H7 (cell line): ENCODE data around the gene CD7. TPM values are rescaled to one million over a fixed set of nuclear protein-coding genes. Genes with fewer than 3 reads are reported as not detected.
"Not testable (repeated sequence)": the region's sequence is repeated elsewhere in the genome, so short reads cannot be mapped to it uniquely, and the experiment has no call there.

Source experiments
- DNase-seq: peaks from one replicate; pipeline ENCODE4 v3.0.0; 2012
- H3K27me3 ChIP-seq: 2 replicates; pipeline ENCODE4 v1.6.0; 2011; ENCODE audit warnings: mild to moderate bottlenecking, low read length; ENCODE audit not compliant: control insufficient read depth, insufficient read depth
- H3K36me3 ChIP-seq: replicated peaks from 2 replicates; pipeline ENCODE4 v1.5.1; 2011; ENCODE audit warnings: low read length; ENCODE audit not compliant: control insufficient read depth, insufficient read depth
- H3K4me3 ChIP-seq: 2 replicates; pipeline ENCODE4 v1.5.1; 2011; ENCODE audit warnings: low read depth, mild to moderate bottlenecking, control low read depth, low read length, moderate library complexity; ENCODE audit not compliant: insufficient read depth
- total RNA-seq: library from RNA; depleted of rRNA; stranded (reverse); fragments of >200 nt; shearing (Covaris generic); gene quantifications from 2 replicates; pipeline ENCODE4 v1.2.3, GENCODE V29; 2014; rRNA removed

CD7 gene
- total RNA-seq, result 0.38 and 1.7 TPM in 2 replicates

DNA sequence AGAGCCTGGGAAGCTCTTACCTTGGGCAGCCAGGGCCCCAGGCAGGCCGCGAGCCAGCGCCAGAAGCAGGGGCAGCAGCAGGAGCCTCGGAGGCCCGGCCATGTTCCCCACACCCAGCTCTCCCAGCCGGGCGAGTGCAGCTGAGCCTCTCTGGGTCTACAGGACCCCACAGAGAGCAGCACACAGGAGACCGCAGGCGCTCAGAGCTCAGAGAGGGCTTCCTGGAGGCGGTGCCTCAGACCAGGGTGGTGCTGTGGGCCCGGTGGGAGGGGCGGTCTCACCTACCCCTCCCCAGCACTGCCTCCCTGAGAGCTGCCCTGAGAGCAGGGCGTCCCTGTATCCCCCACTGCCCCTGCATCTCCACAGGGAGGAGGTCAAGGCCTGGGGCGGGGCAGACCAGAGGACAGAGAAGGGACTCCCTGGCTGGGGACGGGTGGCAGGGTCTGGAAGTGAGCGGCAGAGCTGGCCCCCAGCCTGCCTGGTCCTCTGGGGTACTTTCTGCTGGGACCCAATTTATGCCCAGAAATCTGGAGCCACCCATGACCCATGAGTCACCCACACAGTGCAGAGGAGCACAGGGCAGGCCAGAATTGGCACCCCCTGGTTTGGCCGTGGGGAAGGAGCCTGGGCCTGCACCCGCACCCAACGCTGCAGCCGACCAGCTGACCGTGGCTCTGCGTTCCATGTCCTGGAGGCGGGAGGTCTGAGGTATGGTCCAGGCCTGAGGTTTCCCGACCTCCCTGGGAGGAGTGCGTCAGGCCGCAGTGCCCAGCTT is at the start of gene CD7:
CD7 (minus strand) TSS at position 215 of the 775 bp plus-strand sequence; CDS start at position 102, 113 bp downstream.
- Histone ChIP-seq H3K27me3 (no peaks in the 10 kb centered on the region), H3K4me3 (no peak within 1 kb of the TSS), H3K36me3 (no peaks in the 10 kb centered on the region)
- DNase-seq, result no peak

DNA sequence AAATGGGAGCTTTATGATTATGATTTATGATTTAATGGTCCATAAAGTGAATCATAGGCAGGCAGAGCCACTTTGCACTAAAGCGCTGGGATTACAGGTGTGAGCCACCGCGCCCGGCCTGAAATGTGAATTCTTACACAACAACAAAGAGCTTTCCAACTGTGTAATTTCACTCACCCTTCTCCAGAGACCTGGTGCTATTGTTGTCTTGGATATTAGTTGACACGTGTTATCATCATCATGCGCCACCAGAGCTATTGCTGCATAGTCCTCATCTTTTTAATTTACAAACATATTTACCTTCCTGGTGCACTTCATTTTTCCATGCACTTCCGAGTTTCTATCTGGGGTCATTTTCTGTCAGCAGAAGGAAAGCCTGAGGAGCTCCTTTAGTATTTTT is 49.3 kb upstream of the CD7 start:
- no peaks in the 10 kb centered on the region for H3K36me3 ChIP-seq
- no peak for DNase-seq
- no peak overlapping the region for H3K4me3 ChIP-seq
- peaks cover 13% of the 10 kb centered on the region for H3K27me3 ChIP-seq

DNA sequence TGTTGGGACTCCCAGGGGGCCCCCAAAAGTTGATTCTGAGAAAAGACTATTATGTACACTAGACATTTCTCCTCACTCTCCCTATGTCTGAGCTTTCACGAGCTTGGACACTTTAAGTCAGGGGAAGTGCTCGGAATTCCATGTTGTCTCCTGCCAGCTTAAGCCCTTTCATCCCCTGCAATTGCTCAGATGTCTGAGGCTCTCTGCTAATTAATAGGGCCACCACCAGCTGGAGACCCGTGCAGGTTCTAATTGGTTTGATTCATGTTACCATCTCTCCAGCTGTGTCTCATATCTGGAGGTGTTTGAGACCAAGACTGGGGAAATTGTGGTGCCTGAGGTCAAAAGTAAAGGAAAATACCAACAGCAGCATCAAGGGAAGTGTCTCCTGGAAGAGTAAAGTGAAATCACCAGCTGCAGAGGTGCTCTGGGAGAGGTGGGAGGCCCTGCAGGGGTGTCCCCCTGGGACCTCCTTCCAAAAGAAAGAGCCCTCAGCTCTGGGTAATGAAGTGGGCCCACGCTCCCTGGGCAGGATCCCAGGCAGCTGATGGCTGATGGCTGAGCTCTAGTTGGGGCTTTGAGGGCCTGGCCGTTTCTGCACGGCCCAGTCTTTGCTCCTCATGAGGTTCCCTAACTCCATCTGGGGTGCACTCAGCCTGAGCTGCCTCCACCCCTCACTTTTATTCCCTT is 48.3 kb upstream of the CD7 start:
- no peaks in the 10 kb centered on the region for H3K36me3 ChIP-seq
- no peak overlapping the region for H3K4me3 ChIP-seq
- DNase-seq, result no peak
- H3K27me3 ChIP-seq, result peaks cover 5% of the 10 kb centered on the region

DNA sequence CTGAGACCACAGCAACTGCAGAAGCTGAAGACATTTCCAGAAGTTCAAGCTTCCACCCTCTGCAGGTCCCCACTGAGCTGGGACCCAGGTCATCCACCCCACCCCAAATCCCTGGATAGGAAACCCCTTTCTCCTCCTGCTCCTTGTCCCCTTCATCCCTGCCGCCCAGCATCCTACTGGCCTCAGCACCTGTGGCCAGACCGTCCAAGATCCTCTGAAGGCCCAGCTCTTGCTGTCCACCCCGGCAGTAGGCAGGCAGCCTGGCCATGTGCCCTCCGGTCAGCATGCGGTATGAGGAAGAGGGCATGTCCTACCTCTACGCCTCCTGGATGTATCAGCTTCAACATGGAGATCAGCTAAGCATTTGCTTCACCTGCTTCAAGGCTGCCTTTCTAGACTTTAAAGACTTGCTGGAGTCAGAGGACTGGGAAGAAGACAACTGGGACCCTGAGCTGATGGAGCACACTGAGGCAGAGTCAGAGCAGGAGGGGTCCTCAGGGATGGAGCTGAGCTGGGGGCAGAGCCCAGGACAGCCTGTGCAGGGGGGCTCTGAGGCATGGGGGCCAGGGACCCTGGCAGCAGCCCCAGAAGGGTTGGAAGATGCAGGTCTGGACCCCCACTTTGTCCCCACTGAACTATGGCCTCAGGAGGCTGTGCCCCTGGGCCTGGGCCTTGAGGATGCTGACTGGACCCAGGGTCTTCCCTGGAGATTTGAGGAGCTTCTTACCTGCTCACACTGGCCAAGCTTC is 44.7 kb upstream of the CD7 start:
- no peak overlapping the region for H3K4me3 ChIP-seq
- DNase-seq, result no peak
- H3K27me3 ChIP-seq, result no peaks in the 10 kb centered on the region; the same call in 1 of the 2 replicates
- no peaks in the 10 kb centered on the region for H3K36me3 ChIP-seq

DNA sequence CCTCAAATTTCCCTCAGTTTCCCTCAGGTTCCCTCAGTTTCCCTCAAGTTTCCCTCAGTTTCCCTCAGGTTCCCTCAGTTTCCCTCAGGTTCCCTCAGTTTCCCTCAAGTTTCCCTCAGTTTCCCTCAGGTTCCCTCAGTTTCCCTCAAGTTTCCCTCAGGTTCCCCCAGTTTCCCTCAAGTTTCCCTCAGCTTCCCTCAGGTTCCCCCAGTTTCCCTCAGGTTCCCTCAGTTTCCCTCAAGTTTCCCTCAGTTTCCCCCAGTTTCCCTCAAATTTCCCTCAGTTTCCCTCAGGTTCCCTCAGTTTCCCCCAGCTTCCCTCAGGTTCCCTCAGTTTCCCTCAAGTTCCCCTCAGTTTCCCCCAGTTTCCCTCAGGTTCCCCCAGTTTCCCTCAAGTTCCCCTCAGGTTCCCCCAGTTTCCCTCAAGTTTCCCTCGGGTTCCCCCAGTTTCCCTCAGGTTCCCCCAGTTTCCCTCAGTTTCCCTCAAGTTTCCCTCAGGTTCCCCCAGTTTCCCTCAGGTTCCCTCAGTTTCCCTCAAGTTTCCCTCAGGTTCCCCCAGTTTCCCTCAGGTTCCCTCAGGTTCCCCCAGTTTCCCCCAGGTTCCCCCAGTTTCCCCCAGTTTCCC is 42.2 kb upstream of the CD7 start:
- not testable (repeated sequence) for H3K27me3 ChIP-seq, H3K4me3 ChIP-seq, DNase-seq, H3K36me3 ChIP-seq

DNA sequence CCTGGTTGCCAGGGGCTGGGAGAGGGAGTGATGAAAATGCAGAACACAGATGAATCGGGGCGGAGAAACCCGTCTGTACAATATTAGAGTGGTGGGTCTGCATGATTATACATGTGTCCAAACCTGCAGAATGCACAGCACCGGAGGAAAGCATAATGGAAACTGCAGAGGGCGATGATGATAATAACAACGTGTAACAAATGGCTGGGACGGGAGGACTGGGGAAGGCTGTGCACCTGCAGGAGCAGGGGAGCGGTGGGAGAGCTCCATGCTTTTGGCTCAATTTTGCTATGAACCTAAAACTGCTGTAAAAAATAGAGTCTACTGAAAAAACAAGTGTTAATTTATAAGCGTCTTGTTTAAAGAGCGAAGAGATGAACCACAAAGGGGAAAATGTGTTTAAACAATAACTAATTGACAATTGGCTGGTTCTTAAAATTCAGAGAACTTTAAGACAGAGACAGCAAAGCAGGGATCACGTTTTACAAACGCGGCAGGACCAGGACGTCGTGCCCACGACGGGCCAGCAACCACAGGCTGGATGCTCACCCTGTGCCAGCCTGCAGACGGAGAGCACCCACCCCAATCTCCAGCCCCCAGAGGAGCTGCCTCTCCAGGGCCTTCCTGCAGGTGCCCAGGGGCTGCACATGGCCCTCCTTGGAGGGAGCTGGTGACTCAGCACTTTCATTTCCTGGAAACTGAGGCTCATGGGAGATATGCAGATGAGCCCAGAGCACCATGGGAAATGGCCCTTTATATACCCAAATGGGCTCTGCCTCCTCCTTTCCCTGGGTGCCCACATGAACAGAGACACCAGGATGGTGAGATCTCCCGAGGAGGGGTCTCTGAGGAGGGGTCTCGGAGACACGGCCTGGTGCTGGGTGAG is 41.3 kb upstream of the CD7 start, which contains the start of gene TEX19:
TEX19 (plus strand) TSS at position 783 of the 886 bp plus-strand sequence. CDS start 2,904 bp downstream, outside the sequence.
- no peak for DNase-seq
- H3K4me3 ChIP-seq, result no peak within 1 kb of the TSS

DNA sequence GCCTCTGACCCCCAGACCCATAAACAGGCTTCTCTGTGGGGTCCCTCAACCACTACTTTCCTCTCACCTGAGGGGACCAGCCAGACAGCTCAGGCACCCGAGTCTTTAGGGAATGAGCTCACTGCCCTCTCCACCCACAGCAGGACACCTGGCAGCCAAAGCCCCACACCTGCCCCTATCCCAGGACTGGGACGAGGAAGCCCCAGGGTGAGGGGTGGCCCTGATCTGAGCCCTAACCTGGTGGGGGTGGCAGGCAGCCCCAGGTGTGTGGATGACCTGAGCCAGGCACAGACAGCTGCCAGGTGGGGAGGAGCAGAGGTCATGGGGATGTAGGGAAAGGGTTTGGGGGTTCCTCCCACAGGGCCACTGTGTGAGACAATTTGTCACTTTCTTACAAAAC is 40.0 kb upstream of the CD7 start:
- H3K4me3 ChIP-seq, result no peak overlapping the region
- no peak for DNase-seq

More for the DNA sequence above, 41.3 kb upstream of the CD7 start, which contains the start of gene TEX19:
- Histone ChIP-seq H3K36me3 (no peaks in the 10 kb centered on the region), H3K27me3 (no peaks in the 10 kb centered on the region; the same call in 1 of the 2 replicates)

DNA sequence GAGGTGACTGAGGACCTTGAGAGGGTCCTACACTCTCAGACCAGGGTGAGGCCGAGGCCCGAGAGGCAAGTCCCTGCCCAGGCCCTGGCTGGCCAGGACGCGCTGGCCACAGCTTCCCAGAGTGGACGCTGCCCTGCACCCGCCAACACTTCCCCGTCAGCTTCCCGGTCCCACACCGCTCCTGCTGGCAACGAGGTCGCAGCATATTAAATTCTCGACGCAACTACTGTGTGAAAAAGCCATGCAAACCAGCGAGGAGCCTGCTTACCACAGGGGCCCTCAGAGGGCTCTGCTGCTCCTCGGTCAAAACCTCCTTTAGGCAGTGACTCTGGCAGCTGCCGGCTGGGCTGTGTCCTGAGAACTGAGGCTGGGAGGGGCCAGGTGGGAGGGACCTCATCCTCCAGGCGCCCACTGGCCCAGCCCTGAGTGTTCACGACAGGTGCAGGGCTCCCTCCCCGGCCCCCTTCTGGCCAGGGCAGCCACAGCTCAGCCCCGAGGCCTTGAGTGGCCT is 39.5 kb upstream of the CD7 start:
- DNase-seq, result peak; percentile 91
- no peak overlapping the region for H3K4me3 ChIP-seq
- H3K27me3 ChIP-seq, result no peaks in the 10 kb centered on the region; the same call in 1 of the 2 replicates
- no peaks in the 10 kb centered on the region for H3K36me3 ChIP-seq

More for the DNA sequence above, 40.0 kb upstream of the CD7 start:
- Histone ChIP-seq H3K27me3 (no peaks in the 10 kb centered on the region; the same call in 1 of the 2 replicates), H3K36me3 (no peaks in the 10 kb centered on the region)

DNA sequence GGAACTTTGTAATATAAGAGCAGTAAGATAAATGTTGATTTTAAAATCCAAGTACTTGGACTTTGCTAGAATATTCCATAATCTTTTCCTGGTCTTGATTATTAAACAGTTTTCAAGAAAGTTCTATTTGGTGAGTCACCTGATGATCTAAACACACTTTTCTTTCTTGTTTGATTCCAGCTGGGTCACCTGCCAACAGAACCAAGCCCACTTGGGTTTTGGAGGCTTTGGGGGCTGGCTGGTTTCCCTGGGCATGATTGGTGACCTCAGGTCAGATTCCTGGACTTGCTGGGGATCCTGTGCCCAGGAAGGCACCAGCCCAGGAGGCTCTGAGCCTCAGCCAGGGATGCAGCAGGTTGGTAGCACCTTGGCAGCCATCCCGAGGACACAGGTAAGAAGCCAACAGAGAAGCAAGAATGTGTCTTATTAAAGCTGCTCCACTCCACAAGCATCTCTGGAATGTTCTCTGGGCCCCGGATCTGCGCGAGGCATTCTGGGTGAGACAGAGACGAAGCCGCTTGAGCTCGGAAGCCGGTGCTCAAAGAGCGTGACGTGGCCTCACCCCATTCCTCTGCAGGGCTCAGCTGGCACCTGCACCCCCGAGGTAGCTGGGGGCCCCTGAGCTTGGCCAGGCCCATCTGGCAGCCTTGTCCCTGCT is 38.5 kb upstream of the CD7 start:
- H3K4me3 ChIP-seq, result no peak overlapping the region
- no peak for DNase-seq
- H3K36me3 ChIP-seq, result no peaks in the 10 kb centered on the region
- H3K27me3 ChIP-seq, result no peaks in the 10 kb centered on the region; the same call in 1 of the 2 replicates

DNA sequence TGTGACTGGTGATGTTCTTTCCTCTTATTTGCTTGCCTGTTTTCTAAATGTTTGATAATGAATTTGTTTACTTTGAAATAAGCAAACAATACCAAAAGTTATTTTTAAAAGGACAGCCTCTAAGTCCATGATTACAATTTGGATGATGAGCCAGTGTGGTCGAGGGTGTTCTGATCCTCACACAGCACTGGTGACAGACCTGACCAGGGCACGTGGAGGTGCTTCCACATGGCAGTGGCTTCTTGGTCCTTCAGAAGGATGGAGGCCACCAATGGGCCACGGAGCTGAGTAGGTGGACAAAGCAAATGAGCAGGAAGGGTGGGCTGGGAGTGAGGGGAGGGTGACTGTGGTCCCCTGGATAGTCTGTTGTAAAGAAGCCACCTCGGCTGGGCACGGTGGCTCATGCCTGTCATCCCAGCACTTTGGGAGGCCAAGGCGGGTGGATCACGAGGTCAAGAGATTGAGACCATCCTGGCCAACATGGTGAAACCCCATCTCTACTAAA is 37.4 kb upstream of the CD7 start:
- Histone ChIP-seq H3K27me3 (no peaks in the 10 kb centered on the region; the same call in 1 of the 2 replicates), H3K36me3 (no peaks in the 10 kb centered on the region), H3K4me3 (no peak overlapping the region)
- no peak for DNase-seq

DNA sequence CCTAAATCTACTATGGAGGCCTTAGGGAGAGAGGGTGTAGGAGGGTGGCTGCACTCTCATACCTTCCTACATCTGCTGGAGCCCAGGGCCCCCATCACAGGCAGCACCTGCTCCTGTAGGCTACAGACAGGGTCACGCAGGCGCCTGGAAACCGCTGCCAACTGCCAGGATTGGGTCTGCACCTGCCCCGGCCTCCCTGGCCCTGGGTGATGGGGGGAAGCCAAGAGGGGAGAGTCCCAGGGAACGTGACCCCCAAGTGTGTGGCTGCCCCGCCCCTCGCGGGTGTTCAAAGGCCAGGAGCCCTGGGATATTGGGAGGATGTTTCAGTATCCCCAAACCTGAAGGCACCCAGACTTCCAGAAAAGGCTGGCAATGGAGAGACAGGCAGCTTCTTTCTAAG is 36.1 kb upstream of the CD7 start:
- Histone ChIP-seq H3K36me3 (no peaks in the 10 kb centered on the region), H3K27me3 (no peaks in the 10 kb centered on the region), H3K4me3 (no peak overlapping the region)
- DNase-seq, result no peak

DNA sequence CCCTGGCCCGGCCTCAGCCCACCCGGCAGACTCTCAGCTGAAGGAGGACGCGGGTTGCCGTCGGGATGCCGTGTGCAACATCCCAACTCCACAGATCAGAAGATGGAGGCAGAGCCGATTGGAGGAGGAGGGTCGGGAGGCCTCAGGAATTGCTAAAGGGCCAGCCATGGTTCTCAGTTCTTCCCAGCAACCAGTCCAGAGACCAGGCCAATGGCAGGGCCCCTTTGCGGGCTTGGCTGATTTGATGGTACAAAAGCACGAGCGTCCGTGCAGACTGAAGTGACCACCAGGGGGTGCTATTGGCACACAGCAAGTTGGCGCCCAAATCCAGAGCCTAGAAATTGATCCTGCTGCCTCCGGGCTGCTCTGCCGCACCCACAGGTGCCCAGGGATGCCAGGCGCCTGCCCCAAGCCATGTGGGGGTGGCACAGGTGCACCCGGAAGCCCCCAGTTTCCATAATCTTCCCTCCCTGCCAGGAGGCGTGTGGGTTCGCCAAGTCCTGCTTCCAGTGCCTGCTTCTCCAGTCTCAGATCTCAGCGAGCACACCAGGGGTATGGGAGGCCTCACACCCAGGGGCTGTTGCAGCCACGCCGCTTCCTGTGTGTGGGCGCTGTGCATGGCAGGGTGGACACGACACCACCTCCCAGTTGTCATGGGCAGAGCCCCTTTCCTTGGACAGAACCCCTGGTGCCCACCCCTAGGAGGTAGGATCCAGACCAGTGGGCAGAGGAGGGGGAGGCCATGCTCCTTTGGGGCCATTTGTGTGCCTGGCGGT is 34.5 kb upstream of the CD7 start:
- H3K36me3 ChIP-seq, result no peaks in the 10 kb centered on the region
- DNase-seq, result peak; percentile 96
- no peak overlapping the region for H3K4me3 ChIP-seq
- H3K27me3 ChIP-seq, result no peaks in the 10 kb centered on the region
